Astrocyte (in vitro differentiated cells and primary cell): ENCODE measurements around the gene PDS5B.

Experiments
- EZH2 ChIP-seq: IDR thresholded peaks from 2 replicates; pipeline ENCODE4 v1.6.1; 2012; ENCODE audit warnings: mild to moderate bottlenecking, low read length, inconsistent platforms; ENCODE audit not compliant: insufficient read depth
- TF ChIP-seq, protein P1 (sequence below): IDR thresholded peaks from 2 replicates; pipeline ENCODE4 v1.5.1; 2011; ENCODE audit warnings: low read depth, mild to moderate bottlenecking, inconsistent platforms, low read length, moderate library complexity; ENCODE audit not compliant: insufficient read depth

DNA sequence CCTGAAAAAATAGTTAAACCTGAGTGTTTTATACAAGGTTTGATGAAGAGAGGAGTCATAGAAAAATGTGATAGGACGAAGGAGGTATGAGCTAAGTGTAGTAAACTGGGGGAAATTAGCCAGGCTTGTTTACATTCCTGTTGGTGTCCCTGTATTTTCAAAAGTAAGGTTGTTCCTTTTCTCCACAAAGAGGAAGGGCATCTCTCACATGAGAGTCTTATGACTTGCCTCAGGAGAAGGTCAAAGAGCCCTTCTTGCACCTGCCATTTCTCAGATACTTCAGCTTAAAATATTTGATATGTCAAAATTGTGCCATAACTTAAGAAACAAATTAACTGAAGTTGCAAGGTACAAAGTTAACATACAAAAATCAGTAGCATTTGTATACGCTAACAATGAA lies 44.0 kb upstream of the PDS5B start:
- no peak for TF ChIP-seq EZH2
- TF ChIP-seq, protein P1, sequence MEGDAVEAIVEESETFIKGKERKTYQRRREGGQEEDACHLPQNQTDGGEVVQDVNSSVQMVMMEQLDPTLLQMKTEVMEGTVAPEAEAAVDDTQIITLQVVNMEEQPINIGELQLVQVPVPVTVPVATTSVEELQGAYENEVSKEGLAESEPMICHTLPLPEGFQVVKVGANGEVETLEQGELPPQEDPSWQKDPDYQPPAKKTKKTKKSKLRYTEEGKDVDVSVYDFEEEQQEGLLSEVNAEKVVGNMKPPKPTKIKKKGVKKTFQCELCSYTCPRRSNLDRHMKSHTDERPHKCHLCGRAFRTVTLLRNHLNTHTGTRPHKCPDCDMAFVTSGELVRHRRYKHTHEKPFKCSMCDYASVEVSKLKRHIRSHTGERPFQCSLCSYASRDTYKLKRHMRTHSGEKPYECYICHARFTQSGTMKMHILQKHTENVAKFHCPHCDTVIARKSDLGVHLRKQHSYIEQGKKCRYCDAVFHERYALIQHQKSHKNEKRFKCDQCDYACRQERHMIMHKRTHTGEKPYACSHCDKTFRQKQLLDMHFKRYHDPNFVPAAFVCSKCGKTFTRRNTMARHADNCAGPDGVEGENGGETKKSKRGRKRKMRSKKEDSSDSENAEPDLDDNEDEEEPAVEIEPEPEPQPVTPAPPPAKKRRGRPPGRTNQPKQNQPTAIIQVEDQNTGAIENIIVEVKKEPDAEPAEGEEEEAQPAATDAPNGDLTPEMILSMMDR: no peak
